H1 (cell line): ENCODE results near the gene PTPRR.

ENCODE experiments used
- BRCA1 ChIP-seq: IDR thresholded peaks from 2 replicates; pipeline ENCODE4 v1.6.1; 2012; ENCODE audit warnings: low read depth, low read length, improper control_type of control experiment
- CEBPB ChIP-seq: IDR thresholded peaks from 2 replicates; pipeline ENCODE4 v1.6.1; 2012; ENCODE audit warnings: low read depth, low read length
- CHD2 ChIP-seq: IDR thresholded peaks from 2 replicates; pipeline ENCODE4 v1.6.1; 2012; ENCODE audit warnings: low read length, improper control_type of control experiment
- CTCF ChIP-seq, 3 experiments: IDR thresholded peaks; 1 replicate in 2 of 3; 2 replicates in 1 of 3; pipeline versions ENCODE4 v1.5.1 to v1.6.1; 2011; ENCODE audit warnings: low read length in 3 of 3, mild to moderate bottlenecking in 3 of 3, inconsistent platforms in 2 of 3, low read depth in 1 of 3, moderate library complexity in 1 of 3; ENCODE audit not compliant: insufficient read depth in 1 of 3; ENCODE audit errors: control extremely low read depth in 1 of 3
- GTF2F1 ChIP-seq: IDR thresholded peaks from 2 replicates; pipeline ENCODE4 v1.6.1; 2012; ENCODE audit warnings: low read depth, low read length, improper control_type of control experiment, borderline replicate concordance
- JUN ChIP-seq: IDR thresholded peaks from 2 replicates; pipeline ENCODE4 v1.6.1; 2011; ENCODE audit warnings: low read depth, mild to moderate bottlenecking, improper control_type of control experiment, low read length
- JUND ChIP-seq: IDR thresholded peaks from 2 replicates; pipeline ENCODE4 v1.6.1; 2011; ENCODE audit warnings: mild to moderate bottlenecking, improper control_type of control experiment, low read length
- POLR2A ChIP-seq, 2 experiments: IDR thresholded peaks; 1 replicate in 1 of 2; 2 replicates in 1 of 2; pipeline ENCODE4 v1.6.1; 2011; ENCODE audit warnings: low read depth in 2 of 2, low read length in 2 of 2, mild to moderate bottlenecking in 2 of 2; ENCODE audit errors: control extremely low read depth in 1 of 2
- RAD21 ChIP-seq, 2 experiments: IDR thresholded peaks in 1 of 2; conservative IDR thresholded peaks in 1 of 2; 2 replicates each; pipeline ENCODE4 v1.6.1; 2011; ENCODE audit warnings: low read depth in 2 of 2, low read length in 2 of 2, improper control_type of control experiment in 1 of 2, inconsistent platforms in 1 of 2, mild to moderate bottlenecking in 1 of 2, moderate library complexity in 1 of 2
- USF2 ChIP-seq: IDR thresholded peaks from 2 replicates; pipeline ENCODE4 v1.6.1; 2011; ENCODE audit warnings: low read length, improper control_type of control experiment

- TF ChIP-seq CEBPB (no peak), JUN (no peak), BRCA1 (no peak), POLR2A (IDR thresholded peaks at IDR 0.05; ENCODE audit: control extremely low read depth in 1 of 2, low read depth in 2 of 2, low read length in 2 of 2) (no peak), GTF2F1 (no peak), USF2 (no peak), CTCF (IDR thresholded peaks at IDR 0.05; ENCODE audit: control extremely low read depth in 1 of 3, insufficient read depth in 1 of 3, low read depth in 1 of 3, low read length in 3 of 3) (no peak), JUND (no peak), RAD21 (IDR thresholded peaks at IDR 0.05 in 1 of 2, conservative IDR thresholded peaks at IDR 0.05 in 1 of 2; ENCODE audit: low read depth in 2 of 2, low read length in 2 of 2) (no peak), CHD2 (no peak)
These were observed 197.8 kb downstream of the PTPRR start for GRCh38 chr12:70722584-70723343.
